Measurements from ENCODE around the gene GTF2A1. TPM values are rescaled to one million over a fixed set of nuclear protein-coding genes. Genes with fewer than 3 reads are reported as not detected.

The GTF2A1 gene
- total and polyA plus RNA-seq, 4 donors: 2.9 to 22.1 (median 9.7) TPM

DNA sequence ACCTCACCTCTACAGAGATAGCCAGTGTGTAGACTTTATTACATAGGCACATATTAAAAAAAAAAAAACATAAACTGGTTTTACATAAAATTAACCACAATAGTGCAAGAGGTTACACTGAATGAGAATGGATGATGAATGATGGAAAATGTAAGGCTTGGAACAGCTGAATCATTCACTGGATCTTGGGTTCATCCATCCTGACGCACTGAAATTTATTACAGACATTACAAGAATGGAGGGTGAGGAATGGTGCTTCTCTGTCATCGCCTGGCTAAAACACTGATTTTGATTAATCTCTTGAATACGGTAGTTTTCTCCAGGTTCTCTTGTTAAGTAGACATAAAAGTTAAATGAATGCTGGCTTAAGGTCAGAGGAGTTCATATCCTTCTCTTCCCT, 40.0 kb upstream of the GTF2A1 start:
- Histone ChIP-seq H3K9ac (ENCODE audit: low read depth in 1 of 2, low read length in 2 of 2) (no peak overlapping the region), H3K4me3 (ENCODE audit: low read depth in 1 of 3, low read length in 3 of 3) (no peak overlapping the region), H3K27me3 (ENCODE audit: control insufficient read depth in 4 of 4, insufficient read depth in 4 of 4, low read length in 3 of 4) (no peaks in the 10 kb centered on the region), H3K36me3 (ENCODE audit: control insufficient read depth in 4 of 4, insufficient read depth in 3 of 4, low read depth in 1 of 4, low read length in 3 of 4) (no peaks in the 10 kb centered on the region), H3K9me3 (ENCODE audit: control insufficient read depth in 4 of 4, low read length in 3 of 4) (no peaks in the 10 kb centered on the region), H3K4me1 (ENCODE audit: control insufficient read depth in 4 of 4, insufficient read depth in 4 of 4, low read length in 3 of 4) (no peaks in the 10 kb centered on the region), H3K27ac (ENCODE audit: low read depth in 1 of 2, low read length in 2 of 2) (no peak overlapping the region)
- no peak for DNase-seq (ENCODE audit: low spot score)
- 95% methylated on average over 3 of the region's 3 CpGs for WGBS
- TF ChIP-seq, protein P1, sequence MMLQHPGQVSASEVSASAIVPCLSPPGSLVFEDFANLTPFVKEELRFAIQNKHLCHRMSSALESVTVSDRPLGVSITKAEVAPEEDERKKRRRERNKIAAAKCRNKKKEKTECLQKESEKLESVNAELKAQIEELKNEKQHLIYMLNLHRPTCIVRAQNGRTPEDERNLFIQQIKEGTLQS (IDR thresholded peaks at IDR 0.05): no peak
- TF ChIP-seq FOXA2 (IDR thresholded peaks at IDR 0.05): no peak
- TF ChIP-seq EGR1 (IDR thresholded peaks at IDR 0.05; ENCODE audit: low read depth in 2 of 2): no peak
- no peak for TF ChIP-seq HNF4A (conservative IDR thresholded peaks at IDR 0.05)
- no peak for TF ChIP-seq SP1 (IDR thresholded peaks at IDR 0.05)
- TF ChIP-seq NR2F2 (IDR thresholded peaks at IDR 0.05): no peak
- no peak for TF ChIP-seq FOXA1 (IDR thresholded peaks at IDR 0.05)
- TF ChIP-seq, protein P2, sequence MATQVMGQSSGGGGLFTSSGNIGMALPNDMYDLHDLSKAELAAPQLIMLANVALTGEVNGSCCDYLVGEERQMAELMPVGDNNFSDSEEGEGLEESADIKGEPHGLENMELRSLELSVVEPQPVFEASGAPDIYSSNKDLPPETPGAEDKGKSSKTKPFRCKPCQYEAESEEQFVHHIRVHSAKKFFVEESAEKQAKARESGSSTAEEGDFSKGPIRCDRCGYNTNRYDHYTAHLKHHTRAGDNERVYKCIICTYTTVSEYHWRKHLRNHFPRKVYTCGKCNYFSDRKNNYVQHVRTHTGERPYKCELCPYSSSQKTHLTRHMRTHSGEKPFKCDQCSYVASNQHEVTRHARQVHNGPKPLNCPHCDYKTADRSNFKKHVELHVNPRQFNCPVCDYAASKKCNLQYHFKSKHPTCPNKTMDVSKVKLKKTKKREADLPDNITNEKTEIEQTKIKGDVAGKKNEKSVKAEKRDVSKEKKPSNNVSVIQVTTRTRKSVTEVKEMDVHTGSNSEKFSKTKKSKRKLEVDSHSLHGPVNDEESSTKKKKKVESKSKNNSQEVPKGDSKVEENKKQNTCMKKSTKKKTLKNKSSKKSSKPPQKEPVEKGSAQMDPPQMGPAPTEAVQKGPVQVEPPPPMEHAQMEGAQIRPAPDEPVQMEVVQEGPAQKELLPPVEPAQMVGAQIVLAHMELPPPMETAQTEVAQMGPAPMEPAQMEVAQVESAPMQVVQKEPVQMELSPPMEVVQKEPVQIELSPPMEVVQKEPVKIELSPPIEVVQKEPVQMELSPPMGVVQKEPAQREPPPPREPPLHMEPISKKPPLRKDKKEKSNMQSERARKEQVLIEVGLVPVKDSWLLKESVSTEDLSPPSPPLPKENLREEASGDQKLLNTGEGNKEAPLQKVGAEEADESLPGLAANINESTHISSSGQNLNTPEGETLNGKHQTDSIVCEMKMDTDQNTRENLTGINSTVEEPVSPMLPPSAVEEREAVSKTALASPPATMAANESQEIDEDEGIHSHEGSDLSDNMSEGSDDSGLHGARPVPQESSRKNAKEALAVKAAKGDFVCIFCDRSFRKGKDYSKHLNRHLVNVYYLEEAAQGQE (IDR thresholded peaks at IDR 0.05): no peak
- no peak for TF ChIP-seq RAD21 (IDR thresholded peaks at IDR 0.05)
- TF ChIP-seq, protein P3, sequence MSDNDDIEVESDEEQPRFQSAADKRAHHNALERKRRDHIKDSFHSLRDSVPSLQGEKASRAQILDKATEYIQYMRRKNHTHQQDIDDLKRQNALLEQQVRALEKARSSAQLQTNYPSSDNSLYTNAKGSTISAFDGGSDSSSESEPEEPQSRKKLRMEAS (IDR thresholded peaks at IDR 0.05): no peak
- TF ChIP-seq HNF4G (IDR thresholded peaks at IDR 0.05): no peak
- TF ChIP-seq YY1 (IDR thresholded peaks at IDR 0.05): no peak
- no peak for TF ChIP-seq TAF1 (conservative IDR thresholded peaks at IDR 0.05)

DNA sequence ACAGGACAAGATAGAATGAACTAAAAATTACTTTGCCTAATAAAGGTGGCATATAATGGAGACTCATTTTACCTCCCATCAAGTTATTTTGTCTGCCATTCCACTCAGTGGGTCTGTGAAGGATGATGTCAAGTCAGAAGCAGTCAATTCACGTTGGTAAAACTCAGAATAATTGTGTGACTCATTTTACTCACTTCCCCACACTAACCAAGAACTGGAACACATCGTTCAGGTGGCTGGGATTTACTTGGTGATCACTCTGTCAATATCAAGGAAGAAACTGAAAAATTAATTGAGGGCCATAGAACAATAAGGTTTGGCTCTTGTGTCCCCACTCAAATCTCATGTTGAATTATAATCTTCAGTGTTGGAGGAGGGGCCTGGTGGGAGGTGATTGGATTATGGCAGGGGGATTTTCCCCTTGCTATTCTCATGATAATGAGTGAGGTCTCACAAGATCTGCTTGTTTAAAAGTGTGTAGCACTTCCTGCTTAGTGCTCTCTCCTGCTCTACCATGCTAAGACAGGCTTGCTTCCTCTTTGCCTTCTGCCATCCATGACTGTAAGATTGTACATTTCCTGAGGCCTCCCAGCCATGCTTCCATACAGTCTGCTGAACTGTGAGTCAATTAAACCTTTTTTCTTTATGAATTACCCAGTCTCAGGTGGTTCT, 35.7 kb upstream of the GTF2A1 start:
- WGBS: 83% methylated on average over 2 of the region's 2 CpGs
- H3K27ac ChIP-seq (ENCODE audit: low read depth in 1 of 2, low read length in 2 of 2): no peak overlapping the region
- no peak overlapping the region for H3K4me3 ChIP-seq (ENCODE audit: low read depth in 1 of 3, low read length in 3 of 3)
- H3K9me3 ChIP-seq (ENCODE audit: control insufficient read depth in 4 of 4, low read length in 3 of 4): no peaks in the 10 kb centered on the region
- H3K36me3 ChIP-seq (ENCODE audit: control insufficient read depth in 4 of 4, insufficient read depth in 3 of 4, low read depth in 1 of 4, low read length in 3 of 4): no peaks in the 10 kb centered on the region
- no peaks in the 10 kb centered on the region for H3K4me1 ChIP-seq (ENCODE audit: control insufficient read depth in 4 of 4, insufficient read depth in 4 of 4, low read length in 3 of 4)
- no peak overlapping the region for H3K9ac ChIP-seq (ENCODE audit: low read depth in 1 of 2, low read length in 2 of 2)
- H3K27me3 ChIP-seq (ENCODE audit: control insufficient read depth in 4 of 4, insufficient read depth in 4 of 4, low read length in 3 of 4): no peaks in the 10 kb centered on the region
- TF ChIP-seq, protein P4, sequence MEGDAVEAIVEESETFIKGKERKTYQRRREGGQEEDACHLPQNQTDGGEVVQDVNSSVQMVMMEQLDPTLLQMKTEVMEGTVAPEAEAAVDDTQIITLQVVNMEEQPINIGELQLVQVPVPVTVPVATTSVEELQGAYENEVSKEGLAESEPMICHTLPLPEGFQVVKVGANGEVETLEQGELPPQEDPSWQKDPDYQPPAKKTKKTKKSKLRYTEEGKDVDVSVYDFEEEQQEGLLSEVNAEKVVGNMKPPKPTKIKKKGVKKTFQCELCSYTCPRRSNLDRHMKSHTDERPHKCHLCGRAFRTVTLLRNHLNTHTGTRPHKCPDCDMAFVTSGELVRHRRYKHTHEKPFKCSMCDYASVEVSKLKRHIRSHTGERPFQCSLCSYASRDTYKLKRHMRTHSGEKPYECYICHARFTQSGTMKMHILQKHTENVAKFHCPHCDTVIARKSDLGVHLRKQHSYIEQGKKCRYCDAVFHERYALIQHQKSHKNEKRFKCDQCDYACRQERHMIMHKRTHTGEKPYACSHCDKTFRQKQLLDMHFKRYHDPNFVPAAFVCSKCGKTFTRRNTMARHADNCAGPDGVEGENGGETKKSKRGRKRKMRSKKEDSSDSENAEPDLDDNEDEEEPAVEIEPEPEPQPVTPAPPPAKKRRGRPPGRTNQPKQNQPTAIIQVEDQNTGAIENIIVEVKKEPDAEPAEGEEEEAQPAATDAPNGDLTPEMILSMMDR (IDR thresholded peaks at IDR 0.05; ENCODE audit: low read depth, low read length, missing input control): no peak
- no peak for DNase-seq (ENCODE audit: low spot score)
